Islet precursor cell (in vitro differentiated cells): Measurements from ENCODE around the gene APOA5.
"Not testable (repeated sequence)": the region's sequence is repeated elsewhere in the genome, so short reads cannot be mapped to it uniquely, and the experiment has no call there.

Source experiments
- DNase-seq: peaks from one replicate; pipeline ENCODE4 v3.0.0-alpha.2; 2018

The APOA5 gene

GRCh38 chr11:116826751-116827431 lies 35.2 kb upstream of the APOA5 start:
- peak; percentile 68 for DNase-seq

- DNase-seq, result no peak
These were observed 34.4 kb upstream of the APOA5 start for GRCh38 chr11:116825854-116826750.

GRCh38 chr11:116825434-116825833 lies 33.8 kb upstream of the APOA5 start:
- no peak for DNase-seq

DNA sequence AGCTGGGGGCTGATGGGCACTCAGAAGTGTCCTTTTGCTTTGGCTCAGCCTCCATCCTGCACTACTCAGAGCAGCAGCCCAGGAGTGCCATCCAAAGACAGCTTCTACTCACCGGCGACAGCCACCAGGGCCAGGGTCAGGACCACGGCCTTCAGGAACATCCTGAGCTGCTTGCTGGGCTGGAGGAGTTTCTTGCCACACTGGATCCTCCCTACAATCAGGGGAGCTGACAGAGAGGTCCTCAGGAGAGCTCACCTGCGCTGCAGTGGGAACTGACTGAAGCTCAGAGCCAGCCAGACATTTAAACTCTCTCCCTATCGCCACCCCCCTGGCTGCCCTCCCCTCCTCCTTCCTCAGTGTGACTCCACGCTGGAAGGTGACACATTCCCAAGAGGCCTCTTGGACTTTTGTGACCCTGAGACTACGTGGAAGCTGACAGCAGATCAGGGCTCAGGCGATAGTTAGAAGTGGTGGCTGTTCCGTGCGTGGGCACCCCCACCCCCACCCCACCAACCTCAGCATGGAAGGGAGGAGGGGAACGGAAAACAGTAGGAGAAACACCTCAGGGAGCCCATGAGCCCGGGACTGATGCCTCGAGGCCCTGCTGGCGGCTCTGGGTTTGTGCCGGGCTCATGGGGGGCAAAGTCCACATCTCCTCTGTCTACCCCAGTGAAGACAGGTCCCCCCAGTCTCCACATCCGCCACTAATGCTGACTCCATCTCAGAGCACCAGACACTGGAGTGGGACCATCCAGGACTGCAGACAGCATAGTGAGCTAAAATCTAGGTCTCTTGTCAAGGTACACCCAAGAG lies 31.6 kb upstream of the APOA5 start, which contains the start of gene APOA4:
TSS of gene APOA4 (minus strand) at position 274 of the 813 bp plus-strand sequence. CDS start at position 161, 113 bp downstream.
- peak; percentile 50 for DNase-seq

GRCh38 chr11:116822575-116822974 lies 30.9 kb upstream of the APOA5 start:
- peak; percentile 24 for DNase-seq

DNA sequence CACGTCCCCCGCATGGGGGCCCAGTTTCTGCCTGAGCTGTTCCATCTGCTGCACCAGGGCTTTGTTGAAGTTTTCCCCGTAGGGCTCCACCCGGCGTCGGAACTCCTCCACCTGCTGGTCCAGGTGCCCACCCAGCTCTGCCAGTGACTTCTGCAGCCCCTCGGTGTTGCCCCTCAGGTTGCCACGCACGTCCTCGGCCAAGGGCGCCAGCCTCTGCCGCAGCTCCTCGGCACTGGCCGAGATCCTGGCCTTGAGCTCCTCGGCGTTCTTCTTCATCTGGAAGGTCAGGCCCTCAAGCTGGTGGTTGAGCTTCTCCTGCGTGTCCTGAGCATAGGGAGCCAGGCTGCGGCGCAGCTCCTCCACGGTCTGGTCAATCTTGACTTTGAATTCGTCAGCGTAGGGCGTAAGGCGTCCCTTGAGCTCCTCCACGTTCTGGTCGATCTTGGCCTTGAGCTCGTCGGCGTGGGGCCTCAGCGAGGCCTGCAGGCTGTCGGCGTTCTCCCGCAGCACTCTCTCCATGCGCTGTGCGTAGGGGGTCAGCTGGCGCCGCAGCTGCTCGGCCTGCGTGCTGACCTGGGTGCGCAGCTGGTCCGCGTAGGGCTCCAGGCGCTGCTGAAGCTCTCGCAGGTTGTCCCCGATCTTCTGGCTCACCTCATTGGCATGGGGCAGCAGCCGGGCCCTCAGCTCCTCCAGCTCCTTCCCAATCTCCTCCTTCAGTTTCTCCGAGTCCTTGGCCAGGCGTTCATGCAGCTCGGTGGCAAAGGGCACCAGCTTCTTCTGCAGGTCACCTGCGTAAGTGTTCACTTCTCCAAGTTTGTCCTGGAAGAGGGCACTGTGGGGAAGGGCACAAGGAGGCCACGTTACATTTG lies 29.6 kb upstream of the APOA5 start:
- DNase-seq, result peak; percentile 40

- no peak for DNase-seq
These were observed 27.4 kb upstream of the APOA5 start for GRCh38 chr11:116819049-116819448.

- DNase-seq, result no peak
These were observed 22.8 kb upstream of the APOA5 start for GRCh38 chr11:116814502-116814901.

- no peak for DNase-seq
These were observed 22.2 kb upstream of the APOA5 start for GRCh38 chr11:116813781-116814471.

- DNase-seq, result no peak
These were observed 21.5 kb upstream of the APOA5 start for GRCh38 chr11:116813170-116813569.

DNA sequence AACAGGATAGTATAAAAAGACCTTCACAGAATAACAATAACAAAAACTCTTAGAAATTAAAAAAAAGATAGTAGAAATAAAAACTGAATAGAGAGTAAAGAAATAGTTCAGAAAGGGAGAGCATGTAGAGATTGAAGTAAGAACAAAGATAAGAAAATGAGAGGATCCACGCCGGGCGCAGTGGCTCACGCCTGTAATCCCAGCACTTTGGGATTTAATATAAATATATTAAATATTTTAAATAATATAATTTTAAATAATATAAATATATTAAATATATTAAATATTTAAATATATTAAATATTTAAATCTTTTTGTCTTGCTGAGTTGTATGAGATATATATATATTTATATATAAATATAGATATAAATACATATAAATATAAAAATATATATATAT lies 20.4 kb upstream of the APOA5 start:
- DNase-seq, result no peak

DNA sequence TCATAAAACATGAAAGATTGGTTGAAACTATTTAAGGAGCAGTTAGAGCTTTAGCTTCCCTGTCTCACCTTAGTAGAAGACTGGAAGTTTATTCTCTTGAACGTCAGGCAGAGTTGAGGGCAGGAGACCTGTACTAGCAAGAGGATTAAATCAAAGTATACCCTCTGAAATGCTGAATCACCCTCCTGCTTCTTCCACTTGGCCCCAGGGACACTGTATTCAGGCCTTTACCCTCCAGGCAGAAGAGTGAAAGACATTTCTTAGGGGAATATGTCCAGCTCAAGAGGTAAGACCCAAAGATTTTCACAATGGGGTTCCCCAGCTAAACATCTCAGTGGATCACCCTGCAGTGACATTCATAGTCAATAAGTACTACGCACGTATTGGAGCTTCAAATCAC lies 19.5 kb upstream of the APOA5 start:
- no peak for DNase-seq

DNA sequence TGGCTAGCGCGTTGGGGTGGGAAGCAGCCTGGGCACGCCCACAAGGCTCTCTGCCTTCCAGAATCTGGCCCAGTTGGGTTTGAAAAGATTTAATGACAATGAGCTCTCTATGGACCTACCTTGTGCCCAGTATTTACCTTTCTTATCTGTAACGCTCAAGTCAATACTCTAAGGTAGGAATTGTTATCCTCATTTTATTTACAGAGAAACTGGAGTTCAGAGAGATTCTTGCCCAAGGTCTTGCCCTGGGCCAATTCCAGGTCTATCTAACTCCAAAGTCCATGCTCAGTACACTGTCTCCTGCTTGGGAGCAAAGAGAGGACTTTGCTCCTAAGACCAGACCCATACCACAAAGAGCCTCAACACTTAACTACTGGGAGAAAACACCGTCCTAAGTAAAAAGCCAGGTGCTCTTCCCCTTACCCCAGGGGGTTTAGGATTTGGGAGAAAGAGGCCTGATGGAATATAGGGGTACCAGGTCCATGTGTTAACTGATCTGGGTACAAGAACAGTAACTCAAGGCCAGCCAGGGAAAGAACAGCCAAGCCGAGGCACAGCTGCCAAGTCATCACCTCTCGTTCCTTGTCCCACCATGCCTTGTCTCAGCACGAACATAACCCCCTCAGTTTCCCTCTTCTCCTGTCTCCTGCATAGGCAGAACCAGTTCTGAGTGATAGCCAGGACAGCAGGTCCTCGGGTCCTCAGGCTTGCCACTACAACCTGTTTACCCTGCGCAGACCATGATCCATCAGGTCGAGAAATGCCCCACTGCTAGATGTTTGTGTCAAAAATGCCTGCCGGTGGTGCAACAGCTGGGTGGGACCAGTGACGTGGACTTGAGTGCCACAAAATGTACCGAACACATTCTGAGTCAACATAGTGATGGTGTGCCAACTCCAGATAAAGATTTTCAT lies 16.8 kb upstream of the APOA5 start:
- DNase-seq, result no peak

GRCh38 chr11:116807601-116808261 lies 16.1 kb upstream of the APOA5 start:
- no peak for DNase-seq

- no peak for DNase-seq
These were observed 12.3 kb upstream of the APOA5 start for GRCh38 chr11:116804001-116804400.

DNA sequence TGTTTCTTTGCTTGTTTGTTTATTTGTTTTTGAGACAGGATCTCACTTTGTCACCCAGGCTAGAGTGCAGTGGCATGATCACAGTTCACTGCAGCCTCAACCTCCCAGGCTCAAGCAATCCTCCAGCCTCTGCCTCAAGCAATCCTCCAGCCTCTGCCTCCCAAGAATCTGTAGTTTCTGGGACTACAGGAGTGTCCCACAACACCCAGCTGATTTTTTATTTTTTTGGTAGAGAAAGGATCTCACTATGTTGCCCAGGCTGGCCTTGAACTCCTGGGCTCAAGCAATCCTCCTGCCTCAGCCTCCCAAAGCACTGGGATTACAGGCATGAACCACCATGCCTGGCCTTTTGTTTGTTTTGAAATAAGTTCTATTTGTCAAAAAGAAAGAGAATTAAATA lies 10.0 kb upstream of the APOA5 start:
- DNase-seq, result not testable (repeated sequence)

- DNase-seq, result no peak
These were observed 8.9 kb upstream of the APOA5 start for GRCh38 chr11:116800610-116801009.

DNA sequence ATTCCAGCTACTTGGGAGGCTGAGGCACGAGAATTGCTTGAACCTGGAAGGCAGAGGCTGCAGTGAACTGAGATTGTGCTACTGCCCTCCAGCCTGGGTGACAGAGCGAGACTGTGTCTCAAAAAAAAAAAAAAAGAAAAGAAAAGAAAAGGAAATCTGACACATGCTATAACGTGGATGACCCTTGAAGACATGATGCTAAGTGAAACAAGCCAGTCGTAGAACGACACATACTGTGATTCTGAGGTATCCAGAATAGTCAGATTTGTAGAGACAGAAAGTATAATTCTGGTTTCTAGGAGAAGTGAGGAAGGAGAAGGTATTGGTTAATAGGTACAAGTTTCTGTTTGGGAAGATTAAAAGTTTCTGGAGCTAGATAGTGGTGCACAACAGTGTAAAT lies 6.7 kb upstream of the APOA5 start:
- DNase-seq, result no peak

DNA sequence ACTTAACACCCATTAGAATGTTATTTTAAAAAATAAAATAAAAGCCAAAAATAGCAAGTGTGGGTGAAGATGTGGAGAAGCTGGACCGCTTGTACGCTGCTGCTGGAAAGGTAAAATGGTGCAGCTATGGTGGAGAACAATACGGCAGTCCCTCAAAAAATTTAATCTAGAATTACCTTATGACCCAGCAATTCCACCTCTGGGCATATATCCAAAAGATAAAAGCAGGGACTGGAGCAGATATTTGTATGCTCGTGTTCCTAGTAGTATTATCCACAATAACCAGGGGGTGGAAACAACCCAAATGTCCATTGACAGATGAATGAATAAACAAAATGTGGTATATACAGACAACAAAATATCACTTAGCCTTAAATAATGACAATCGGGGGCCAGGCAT lies 6.1 kb upstream of the APOA5 start:
- no peak for DNase-seq

DNA sequence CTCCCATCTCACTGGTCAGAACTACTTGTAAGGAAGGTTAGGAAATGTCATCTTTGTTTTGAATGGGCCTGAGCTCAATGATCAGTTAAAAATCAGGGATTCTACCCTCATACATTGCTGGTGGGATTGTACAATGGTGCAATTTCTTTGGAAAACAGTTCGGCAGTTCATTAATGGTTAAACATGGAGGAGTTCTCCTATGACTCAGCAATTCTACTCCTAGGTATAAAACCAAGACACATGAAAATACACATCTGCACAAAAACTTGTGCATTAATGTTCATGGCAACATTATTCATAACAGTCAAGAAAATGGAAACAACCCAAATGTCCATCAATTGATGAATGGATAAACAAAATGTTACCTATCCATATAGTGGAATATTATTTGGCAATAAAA lies 4.9 kb upstream of the APOA5 start:
- no peak for DNase-seq
